CD4-positive, alpha-beta T cell treated with Interferon alpha-2 for 1 hour (primary cell): ENCODE results near the gene OSER1.

Experiments
- DNase-seq, 2 donors: peaks; one replicate each; pipeline ENCODE4 v3.0.0-alpha.2; 2020 to 2022

The OSER1 gene

GRCh38 chr20:44223721-44224120 lies 13.2 kb upstream of the OSER1 start:
- DNase-seq = no peak

GRCh38 chr20:44222633-44223368 lies 12.2 kb upstream of the OSER1 start:
- no peak for DNase-seq

DNA sequence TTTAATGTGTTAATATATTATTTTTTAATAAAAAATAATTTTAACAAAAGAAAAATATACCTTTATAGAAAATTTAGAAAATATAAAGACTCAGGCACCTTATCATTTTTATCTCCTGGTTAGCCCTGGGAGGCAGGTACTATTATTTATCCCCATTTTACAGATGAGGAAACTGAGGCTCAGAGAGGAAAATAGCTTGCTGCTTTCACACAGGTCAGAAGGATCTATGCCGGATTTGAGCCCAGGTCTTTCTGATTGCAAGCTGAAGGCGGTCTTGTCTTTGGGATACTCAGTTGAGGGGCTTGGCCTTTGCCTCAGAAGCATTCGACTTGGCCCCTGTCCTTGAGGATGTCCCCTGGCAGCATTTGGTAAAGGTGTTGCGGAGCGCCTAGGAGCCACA lies 11.5 kb upstream of the OSER1 start:
- DNase-seq = no peak

GRCh38 chr20:44221368-44221954 lies 10.9 kb upstream of the OSER1 start:
- DNase-seq = no peak

GRCh38 chr20:44219791-44220190 lies 9.2 kb upstream of the OSER1 start:
- DNase-seq = no peak

- DNase-seq = peak in 1 of 2 donors; percentile 41
These were observed 8.7 kb upstream of the OSER1 start for GRCh38 chr20:44219170-44219730.

DNA sequence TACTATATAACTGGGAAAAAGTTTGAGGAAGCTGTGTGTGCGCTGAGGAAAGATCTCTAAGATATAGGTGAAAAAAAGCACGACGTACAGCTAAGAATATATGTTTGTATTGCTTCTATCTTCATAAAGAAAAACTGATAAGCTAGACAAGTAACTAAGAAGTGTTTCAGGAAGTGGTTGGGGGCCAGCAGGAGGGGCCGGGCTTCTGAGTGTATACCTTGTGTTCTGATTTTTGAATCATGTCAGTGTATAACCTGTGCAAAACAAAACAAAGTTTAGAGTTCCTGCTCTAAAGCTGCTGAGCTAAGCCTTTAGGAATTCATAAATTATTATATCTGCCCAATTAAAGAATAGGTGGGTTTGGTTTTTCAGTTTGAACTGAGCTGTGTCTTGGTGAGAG lies 7.9 kb upstream of the OSER1 start:
- DNase-seq = peak in 1 of 2 donors; percentile 51

DNA sequence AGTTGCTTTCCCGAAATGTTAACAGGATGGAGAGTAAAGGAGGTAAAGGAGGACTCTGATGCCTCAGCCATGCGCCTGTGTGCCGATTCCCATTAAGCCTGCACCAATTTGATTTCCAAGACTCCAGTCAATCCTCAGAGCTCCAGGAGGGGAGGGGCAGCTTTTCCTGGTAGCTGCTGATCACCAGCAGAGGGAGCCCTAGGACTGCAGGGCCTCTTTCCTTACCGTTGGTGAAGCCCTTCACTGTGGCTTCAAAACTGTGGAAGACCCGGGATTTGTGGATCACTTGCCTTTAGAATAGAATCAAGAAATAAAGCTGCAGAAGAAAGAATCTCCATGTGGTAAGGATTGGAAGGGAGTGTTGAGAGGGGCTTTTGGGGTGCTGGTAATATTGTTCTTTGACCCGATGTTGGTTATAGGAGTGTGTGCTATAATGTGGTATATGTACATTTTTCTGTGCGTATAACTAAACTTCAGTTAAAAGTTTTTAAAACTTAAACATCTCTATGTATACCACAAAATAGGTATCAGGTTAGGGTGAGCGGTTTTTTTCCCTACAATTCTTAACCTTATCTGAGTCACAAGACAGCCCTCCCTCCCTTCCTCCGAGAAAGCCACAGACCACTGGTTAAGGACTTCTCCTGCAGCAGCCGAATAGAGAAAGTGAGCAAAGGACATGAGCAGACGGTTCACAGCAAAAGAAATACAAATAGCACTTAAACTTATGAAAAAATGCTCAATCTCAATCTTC lies 6.9 kb upstream of the OSER1 start:
- DNase-seq = peak; percentile 64 to 79

- DNase-seq = peak; percentile 73 to 81
These were observed 4.6 kb upstream of the OSER1 start for GRCh38 chr20:44215125-44215524.

- no peak for DNase-seq
These were observed 2.2 kb upstream of the OSER1 start for GRCh38 chr20:44212792-44213191.

GRCh38 chr20:44211177-44212039 lies 837 bp upstream of the OSER1 start:
- no peak for DNase-seq

DNA sequence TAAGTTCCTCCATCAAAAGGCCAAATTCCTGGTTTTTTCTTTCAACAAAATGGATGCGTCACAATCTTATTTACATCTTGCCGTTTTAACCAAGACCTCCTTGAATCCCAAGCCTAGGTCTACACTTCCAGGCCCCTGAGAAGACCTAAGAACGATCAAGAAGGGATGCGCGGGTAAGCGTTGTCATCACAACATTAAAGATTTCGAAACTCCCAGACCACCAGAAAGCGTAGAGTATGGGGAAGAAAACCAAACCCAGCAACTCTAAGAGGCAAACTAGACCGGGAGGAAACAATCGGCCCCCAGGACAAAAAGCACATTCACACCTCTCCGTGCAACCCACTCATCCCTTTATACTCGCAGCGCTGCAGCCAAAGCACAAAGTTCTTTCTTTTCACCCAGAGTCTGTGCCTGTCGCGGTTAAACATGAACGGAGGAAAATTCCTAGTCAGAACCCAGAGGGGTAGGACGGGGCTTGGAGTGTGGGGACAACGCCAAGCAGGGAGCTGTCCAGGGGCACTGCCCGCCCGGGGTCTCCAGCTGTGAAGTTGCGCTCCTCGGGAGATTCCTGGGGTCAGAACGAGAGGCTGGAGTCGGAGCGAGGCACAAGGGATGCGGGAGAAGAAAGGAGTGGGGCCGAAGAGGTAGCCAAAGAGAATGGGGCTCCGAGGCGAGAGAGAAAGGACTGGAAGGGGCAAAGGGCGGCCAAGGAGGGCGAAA lies 725 bp downstream of the OSER1 start:
- DNase-seq = peak in 1 of 2 donors; percentile 12

- DNase-seq = no peak
These were observed 1.8 kb downstream of the OSER1 start for GRCh38 chr20:44208770-44209169.

GRCh38 chr20:44208165-44208564 lies 2.4 kb downstream of the OSER1 start:
- no peak for DNase-seq

DNA sequence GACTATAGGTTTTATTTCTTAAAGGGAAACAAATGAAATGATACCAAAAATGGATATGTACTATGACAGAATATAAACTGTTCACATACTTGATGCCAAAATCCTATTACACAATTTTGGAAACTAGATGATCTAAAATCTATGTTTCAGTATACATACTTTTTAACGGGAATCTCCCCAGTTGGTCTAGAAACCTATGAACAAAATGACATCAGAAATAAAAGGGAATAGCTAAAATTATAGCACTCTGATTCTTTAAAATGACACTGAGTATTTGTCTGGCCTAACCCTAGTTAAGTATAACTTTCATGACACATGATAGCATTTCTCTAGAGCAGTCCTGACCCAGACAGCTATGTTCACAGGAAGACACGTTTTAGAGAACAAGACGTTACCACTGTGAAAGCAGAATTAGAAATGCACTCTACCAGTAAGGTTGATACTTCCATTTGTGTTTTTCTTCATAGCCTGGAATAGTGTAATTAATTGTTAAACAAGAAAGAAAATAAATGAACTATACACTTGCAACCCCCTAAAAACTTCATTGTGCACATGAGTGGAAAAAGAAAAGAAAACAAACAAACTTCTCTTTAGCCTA lies 3.3 kb downstream of the OSER1 start:
- DNase-seq = no peak

DNA sequence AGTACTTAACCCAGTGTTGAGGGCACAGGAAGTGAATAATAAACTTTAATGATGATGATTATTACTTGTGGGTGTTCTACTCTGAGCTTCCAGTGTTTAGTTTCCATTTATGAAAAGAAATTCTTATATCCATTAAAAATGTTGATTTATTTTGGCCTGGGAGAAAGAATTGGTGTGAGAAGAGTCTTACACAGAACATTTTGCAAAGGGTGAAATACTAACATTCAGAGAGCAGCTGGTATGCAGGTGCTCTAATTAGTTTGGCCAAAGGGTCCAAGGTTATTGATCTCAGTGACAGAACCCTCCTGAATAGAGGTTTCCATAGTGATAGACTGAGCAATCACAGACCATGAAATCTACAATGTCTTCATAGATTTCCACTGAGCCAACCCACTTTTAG lies 4.4 kb downstream of the OSER1 start:
- DNase-seq = no peak

- DNase-seq = no peak
These were observed 5.7 kb downstream of the OSER1 start for GRCh38 chr20:44204832-44205215.

DNA sequence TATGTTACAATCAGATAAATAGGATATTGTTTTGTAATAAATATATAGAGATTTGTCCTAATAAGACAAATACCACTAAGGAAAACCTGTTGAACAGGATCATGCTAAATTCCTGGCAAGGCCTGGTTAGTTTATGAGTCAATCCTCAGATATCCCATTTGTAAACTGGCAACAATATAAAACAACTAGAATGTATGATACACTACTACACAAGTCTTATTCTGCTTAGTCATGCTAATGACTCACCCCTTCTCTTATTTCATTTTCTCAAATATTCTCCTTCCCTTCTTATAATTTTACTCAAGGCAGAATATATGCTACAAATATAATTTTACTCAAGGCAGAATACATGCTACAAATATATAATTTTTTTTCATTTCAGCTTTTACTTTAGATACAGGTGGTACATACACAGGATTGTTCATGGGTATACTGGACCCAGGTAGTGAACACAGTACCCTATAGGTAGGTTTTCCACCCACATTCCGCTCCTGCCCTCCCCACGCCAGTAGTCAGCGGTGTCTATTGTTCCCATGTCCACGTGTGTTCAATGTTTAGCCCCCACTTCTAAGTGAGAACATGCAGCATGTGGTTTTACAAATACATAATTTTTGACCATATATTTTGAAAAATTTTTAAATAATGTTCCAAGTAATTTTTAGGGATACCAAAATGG lies 6.3 kb downstream of the OSER1 start:
- no peak for DNase-seq

DNA sequence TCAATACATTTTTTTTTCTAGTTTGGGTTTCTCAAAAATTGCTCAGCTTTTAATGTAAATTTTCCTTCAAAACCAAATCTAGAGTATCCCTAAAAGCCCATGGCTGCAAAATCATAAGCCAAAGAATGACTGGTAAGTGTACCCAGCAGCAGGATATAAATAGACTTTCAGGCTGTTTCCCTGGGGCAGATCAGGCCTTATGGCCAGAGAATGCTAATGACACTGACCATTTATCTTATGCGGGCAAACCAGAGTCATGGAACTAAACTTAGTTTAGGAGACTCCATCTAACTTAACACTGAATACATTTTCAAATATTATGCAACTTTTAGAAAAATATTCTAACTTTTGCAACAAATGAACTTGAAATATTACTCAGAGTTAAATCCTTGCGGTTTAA lies 7.4 kb downstream of the OSER1 start:
- DNase-seq = no peak

GRCh38 chr20:44200983-44201382 lies 9.6 kb downstream of the OSER1 start:
- DNase-seq = no peak

- DNase-seq = no peak
These were observed 10.2 kb downstream of the OSER1 start for GRCh38 chr20:44200371-44200770.
